Astrocyte (in vitro differentiated cells and primary cell): ENCODE data around the gene RAPGEF2. TPM values are rescaled to one million over a fixed set of nuclear protein-coding genes. Genes with fewer than 3 reads are reported as not detected.

Experiments used
- DNase-seq: peaks from one replicate; pipeline ENCODE4 v3.0.0-alpha.2; 2010; ENCODE audit warnings: low read depth
- FAIRE-seq: peaks from 2 replicates; lab custom pipeline; 2011; peaks lifted over from hg19 to GRCh38; lab: Jason Lieb, UNC
- H2AFZ ChIP-seq: 2 replicates; pipeline ENCODE4 v1.6.0; 2012; ENCODE audit warnings: low read depth, low read length, inconsistent platforms
- H3K27ac ChIP-seq: 2 replicates; pipeline ENCODE4 v1.5.1; 2011; ENCODE audit warnings: low read depth, low read length, inconsistent platforms
- H3K27me3 ChIP-seq: 2 replicates; pipeline ENCODE4 v1.6.0; 2011; ENCODE audit warnings: low read length, inconsistent platforms; ENCODE audit not compliant: insufficient read depth
- H3K36me3 ChIP-seq: 2 replicates; pipeline ENCODE4 v1.5.1; 2011; ENCODE audit warnings: low read length, inconsistent platforms; ENCODE audit not compliant: insufficient read depth
- H3K4me1 ChIP-seq: 2 replicates; pipeline ENCODE4 v1.5.1; 2011; ENCODE audit warnings: low read length, inconsistent platforms; ENCODE audit not compliant: insufficient read depth
- H3K4me2 ChIP-seq: 2 replicates; pipeline ENCODE4 v1.6.0; 2012; ENCODE audit warnings: low read length, inconsistent platforms
- H3K4me3 ChIP-seq: 2 replicates; pipeline ENCODE4 v1.5.1; 2011; ENCODE audit warnings: low read depth, mild to moderate bottlenecking, low read length, inconsistent platforms; ENCODE audit not compliant: insufficient read depth
- H3K79me2 ChIP-seq: 2 replicates; pipeline ENCODE4 v1.6.0; 2012; ENCODE audit warnings: mild to moderate bottlenecking, low read length, inconsistent platforms; ENCODE audit not compliant: insufficient read depth
- H3K9ac ChIP-seq: 2 replicates; pipeline ENCODE4 v1.6.0; 2012; ENCODE audit warnings: mild to moderate bottlenecking, low read length, inconsistent platforms
- H3K9me3 ChIP-seq: 2 replicates; pipeline ENCODE4 v1.5.1; 2012; ENCODE audit warnings: low read depth, mild to moderate bottlenecking, low read length, inconsistent platforms; ENCODE audit not compliant: insufficient read depth
- H4K20me1 ChIP-seq: 2 replicates; pipeline ENCODE4 v1.6.0; 2012; ENCODE audit warnings: low read length, inconsistent platforms; ENCODE audit not compliant: insufficient read depth
- H3K27ac Mint-ChIP-seq: one replicate; pipeline ENCODE4 v1.8.0; 2021; ENCODE audit warnings: mild to moderate bottlenecking, mixed read lengths; ENCODE audit not compliant: unreplicated experiment
- H3K27me3 Mint-ChIP-seq: one replicate; pipeline ENCODE4 v1.8.0; 2021; ENCODE audit warnings: low read depth, mixed read lengths; ENCODE audit not compliant: unreplicated experiment
- H3K36me3 Mint-ChIP-seq: one replicate; pipeline ENCODE4 v1.8.0; 2021; ENCODE audit warnings: low read depth, mixed read lengths; ENCODE audit not compliant: unreplicated experiment
- H3K4me1 Mint-ChIP-seq: one replicate; pipeline ENCODE4 v1.8.0; 2021; ENCODE audit warnings: low read depth, mixed read lengths; ENCODE audit not compliant: unreplicated experiment
- H3K4me3 Mint-ChIP-seq: one replicate; pipeline ENCODE4 v1.8.0; 2021; ENCODE audit warnings: mild to moderate bottlenecking, moderate library complexity, mixed read lengths; ENCODE audit not compliant: unreplicated experiment
- H3K9me3 Mint-ChIP-seq: one replicate; pipeline ENCODE4 v1.8.0; 2021; ENCODE audit warnings: mild to moderate bottlenecking, mixed read lengths; ENCODE audit not compliant: unreplicated experiment
- CTCF ChIP-seq: IDR thresholded peaks from 2 replicates; pipeline ENCODE4 v1.5.1; 2011; ENCODE audit warnings: low read depth, mild to moderate bottlenecking, inconsistent platforms, low read length, moderate library complexity; ENCODE audit not compliant: insufficient read depth
- EZH2 ChIP-seq: IDR thresholded peaks from 2 replicates; pipeline ENCODE4 v1.6.1; 2012; ENCODE audit warnings: mild to moderate bottlenecking, low read length, inconsistent platforms; ENCODE audit not compliant: insufficient read depth
- total RNA-seq: library from RNA; stranded (reverse); gene quantifications from 2 replicates; pipeline ENCODE4 v1.2.1, GENCODE V29; 2021

RAPGEF2 gene
- total RNA-seq, 1 donor from 2014 or later: 59.0 TPM

GRCh38 chr4:159349332-159349731, 246.5 kb downstream of the RAPGEF2 start:
- H3K4me3 ChIP-seq: no peak overlapping the region
- Mint-ChIP-seq H3K9me3 (no peaks in the 10 kb centered on the region), H3K4me3 (no peak overlapping the region), H3K27ac (peak overlapping the region; percentile 70), H3K4me1 (no peaks in the 10 kb centered on the region), H3K36me3 (peaks cover 20% of the 10 kb centered on the region), H3K27me3 (no peaks in the 10 kb centered on the region)
- H2AFZ ChIP-seq: no peak overlapping the region
- no peaks in the 10 kb centered on the region for H3K4me1 ChIP-seq
- H3K36me3 ChIP-seq: peaks cover 39% of the 10 kb centered on the region
- no peak overlapping the region for H3K27ac ChIP-seq
- H3K27me3 ChIP-seq: no peaks in the 10 kb centered on the region
- FAIRE-seq (no peak), DNase-seq (no peak)
- TF ChIP-seq CTCF (no peak), EZH2 (no peak)
- H3K9ac ChIP-seq: no peak overlapping the region
- no peaks in the 10 kb centered on the region for H4K20me1 ChIP-seq
- no peaks in the 10 kb centered on the region for H3K79me2 ChIP-seq
- H3K4me2 ChIP-seq: no peak overlapping the region
- no peaks in the 10 kb centered on the region for H3K9me3 ChIP-seq

- Histone ChIP-seq H3K4me3 (no peak overlapping the region), H2AFZ (no peak overlapping the region), H3K9ac (no peak overlapping the region), H3K36me3 (peaks cover 33% of the 10 kb centered on the region), H3K27ac (no peak overlapping the region), H3K4me2 (no peak overlapping the region), H4K20me1 (no peaks in the 10 kb centered on the region), H3K9me3 (no peaks in the 10 kb centered on the region), H3K79me2 (no peaks in the 10 kb centered on the region), H3K27me3 (no peaks in the 10 kb centered on the region), H3K4me1 (no peaks in the 10 kb centered on the region)
- Mint-ChIP-seq H3K27ac (no peak overlapping the region), H3K27me3 (no peaks in the 10 kb centered on the region), H3K36me3 (peaks cover 20% of the 10 kb centered on the region), H3K4me1 (peaks cover 3% of the 10 kb centered on the region), H3K4me3 (no peak overlapping the region), H3K9me3 (no peaks in the 10 kb centered on the region)
- DNase-seq (no peak), FAIRE-seq (no peak)
- TF ChIP-seq EZH2: no peak
- no peak for TF ChIP-seq CTCF
Measured at GRCh38 chr4:159352609-159353008, 249.7 kb downstream of the RAPGEF2 start.

GRCh38 chr4:159353422-159354116, 250.7 kb downstream of the RAPGEF2 start:
- no peak for TF ChIP-seq EZH2
- no peak for TF ChIP-seq CTCF
- Histone ChIP-seq H2AFZ (no peak overlapping the region), H3K4me3 (no peak overlapping the region), H3K4me1 (peaks cover 7% of the 10 kb centered on the region), H3K9me3 (no peaks in the 10 kb centered on the region), H3K27me3 (no peaks in the 10 kb centered on the region), H3K36me3 (peaks cover 33% of the 10 kb centered on the region), H3K4me2 (no peak overlapping the region), H3K9ac (no peak overlapping the region), H4K20me1 (no peaks in the 10 kb centered on the region), H3K79me2 (no peaks in the 10 kb centered on the region), H3K27ac (no peak overlapping the region)
- peaks cover 9% of the 10 kb centered on the region for H3K4me1 Mint-ChIP-seq
- DNase-seq (no peak), FAIRE-seq (no peak)
- H3K4me3 Mint-ChIP-seq: no peak overlapping the region
- peaks cover 14% of the 10 kb centered on the region for H3K36me3 Mint-ChIP-seq
- H3K9me3 Mint-ChIP-seq: no peaks in the 10 kb centered on the region
- peak overlapping the region; percentile 27 for H3K27ac Mint-ChIP-seq
- no peaks in the 10 kb centered on the region for H3K27me3 Mint-ChIP-seq
